ENCODE results near the gene GABRD. TPM values are rescaled to one million over a fixed set of nuclear protein-coding genes. Genes with fewer than 3 reads are reported as not detected.

The GABRD gene
- polyA plus RNA-seq, 6 donors from 2014 or later: not detected

GRCh38 chr1:2076826-2077225 lies 57.7 kb downstream of the GABRD start:
- ATAC-seq (ENCODE audit: low read depth in 2 of 2) (no peak), DNase-seq (no peak)
- Mint-ChIP-seq H3K27me3 (no peaks in the 10 kb centered on the region), H3K9me3 (peaks cover 14 to 42% (median 21%) of the 10 kb centered on the region in 7 donors), H3K27ac (peak overlapping the region in 1 of 6 donors; percentile 82), H3K4me1 (peaks cover 0 to 16% (median 0%) of the 10 kb centered on the region in 3 donors), H3K36me3 (peaks cover 19 to 24% of the 10 kb centered on the region in 2 donors), H3K4me3 (no peak overlapping the region)

DNA sequence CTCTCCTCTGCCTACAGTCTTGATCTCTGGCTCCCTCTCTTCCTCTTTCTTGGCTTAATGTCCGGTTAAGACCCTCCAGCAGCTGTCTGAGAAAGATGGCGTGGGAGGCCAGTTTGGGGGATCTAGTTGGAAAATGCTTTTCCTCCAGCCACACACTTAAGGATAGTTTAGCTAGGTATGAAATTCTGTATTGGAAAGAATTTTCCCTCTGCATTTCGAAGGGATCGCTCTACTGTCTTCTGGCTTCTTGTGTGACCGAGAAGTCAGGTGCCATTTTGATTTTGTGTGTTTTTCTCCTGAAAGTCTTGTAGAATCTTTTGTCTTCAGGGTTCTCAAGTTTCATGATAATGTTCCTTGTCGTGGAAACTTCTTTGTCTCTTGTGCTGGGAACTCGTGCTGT lies 59.0 kb downstream of the GABRD start:
- peaks cover 0 to 16% (median 3%) of the 10 kb centered on the region in 3 donors for H3K4me1 Mint-ChIP-seq
- H3K9me3 Mint-ChIP-seq: peaks cover 14 to 42% (median 21%) of the 10 kb centered on the region in 7 donors
- DNase-seq (no peak), ATAC-seq (ENCODE audit: low read depth in 2 of 2) (no peak)
- no peak overlapping the region for H3K27ac Mint-ChIP-seq
- no peak overlapping the region for H3K4me3 Mint-ChIP-seq
- no peaks in the 10 kb centered on the region for H3K27me3 Mint-ChIP-seq
- peaks cover 19 to 24% of the 10 kb centered on the region in 2 donors for H3K36me3 Mint-ChIP-seq

DNA sequence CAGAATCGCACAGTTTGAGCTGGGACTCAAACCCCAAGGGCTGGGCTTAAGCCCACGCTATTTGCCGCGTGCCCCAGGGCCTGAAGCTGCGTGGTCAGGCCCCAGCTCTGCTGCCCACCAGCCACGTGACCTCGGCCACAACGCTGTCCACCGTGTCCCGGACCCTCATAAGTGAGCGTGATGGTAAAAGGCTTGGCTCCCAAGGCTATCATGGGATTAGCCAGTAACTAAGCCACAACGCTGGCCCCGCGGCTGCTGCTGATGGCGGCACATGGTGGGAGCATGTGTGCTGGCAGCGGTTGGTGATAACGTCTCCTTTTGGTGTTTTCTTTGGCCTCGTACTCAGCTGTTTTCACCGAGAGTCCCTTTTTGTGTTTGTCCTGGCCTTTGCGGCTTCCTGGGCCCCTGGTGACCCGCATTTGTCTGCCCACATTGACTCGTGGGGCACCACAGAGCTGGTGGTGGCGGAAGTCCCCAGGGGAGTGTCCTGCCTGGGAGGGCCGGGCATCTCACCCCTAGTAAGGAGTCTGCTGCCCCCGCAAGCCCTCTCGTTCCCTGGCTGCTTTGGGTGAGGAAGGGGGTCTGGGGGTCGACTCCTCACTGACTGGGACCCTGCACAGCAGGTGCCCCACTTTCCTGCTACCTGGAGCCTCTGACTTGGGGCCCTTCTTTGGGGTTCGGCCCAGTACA lies 60.4 kb downstream of the GABRD start:
- Mint-ChIP-seq H3K27ac (no peak overlapping the region), H3K9me3 (peaks cover 14 to 42% (median 21%) of the 10 kb centered on the region in 7 donors), H3K4me1 (peaks cover 0 to 6% (median 3%) of the 10 kb centered on the region in 3 donors), H3K4me3 (no peak overlapping the region), H3K27me3 (no peaks in the 10 kb centered on the region), H3K36me3 (peaks cover 19 to 24% of the 10 kb centered on the region in 2 donors)
- no peak for DNase-seq
- no peak for ATAC-seq (ENCODE audit: low read depth in 2 of 2)

DNA sequence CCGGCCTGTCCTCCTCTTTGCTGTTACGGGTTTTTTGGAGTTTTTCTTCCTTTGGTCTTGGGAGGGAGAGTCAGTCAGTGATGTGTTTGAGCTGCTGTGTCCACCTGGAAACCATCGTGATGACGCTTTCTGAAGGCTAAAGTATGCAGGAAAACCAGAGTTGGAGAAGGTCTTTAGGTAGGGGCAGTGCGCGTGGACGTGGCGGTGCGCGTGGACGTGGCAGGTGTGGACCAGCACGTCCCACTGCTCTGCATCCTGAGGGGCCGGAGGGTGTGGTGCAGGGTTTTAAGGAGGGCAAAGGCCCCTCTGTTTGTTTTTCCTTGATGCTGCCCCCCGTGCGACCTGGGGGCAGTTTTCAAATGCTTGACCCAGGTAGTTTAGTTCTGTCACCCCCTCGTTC lies 61.0 kb downstream of the GABRD start:
- Mint-ChIP-seq H3K36me3 (peaks cover 19 to 24% of the 10 kb centered on the region in 2 donors), H3K27me3 (no peaks in the 10 kb centered on the region)

More for the DNA sequence above, 61.0 kb downstream of the GABRD start:
- Mint-ChIP-seq H3K27ac (no peak overlapping the region), H3K4me1 (peaks cover 0 to 4% (median 3%) of the 10 kb centered on the region in 3 donors), H3K4me3 (no peak overlapping the region), H3K9me3 (peaks cover 14 to 40% (median 21%) of the 10 kb centered on the region in 7 donors)
- ATAC-seq (ENCODE audit: low read depth in 2 of 2): no peak
- DNase-seq: no peak

Other genes starting within 250 kb of the GABRD start
- gene NADK, start 240.9 kb upstream of the GABRD start, polyA plus RNA-seq (ENCODE audit: low read depth in 6 of 6): 10 to 100 TPM; 38.4 to 56.6 (median 44.5) TPM
- gene GNB1, start 128.3 kb upstream of the GABRD start, polyA plus RNA-seq (ENCODE audit: low read depth in 6 of 6): 100 to 1,000 TPM in 3 of 6 donors, 10 to 100 TPM in 3; 57.9 to 131 (median 92.3) TPM
- gene CALML6, start 104.1 kb upstream of the GABRD start, polyA plus RNA-seq (ENCODE audit: low read depth in 6 of 6): not detected
- under 1 TPM in 2 of 6 donors, not detected in 4; 0.28 to 0.31 TPM for gene TMEM52, start 100.1 kb upstream of the GABRD start, polyA plus RNA-seq (ENCODE audit: low read depth in 6 of 6)
- not detected for gene CFAP74, start 15.6 kb upstream of the GABRD start, polyA plus RNA-seq (ENCODE audit: low read depth in 6 of 6)
- 10 to 100 TPM in 2 of 6 donors, 1 to 10 TPM in 4; 5.7 to 12.4 (median 9.3) TPM for gene PRKCZ, start 31.1 kb downstream of the GABRD start, polyA plus RNA-seq (ENCODE audit: low read depth in 6 of 6)
- 10 to 100 TPM; 67.1 to 90.7 (median 77.7) TPM for gene FAAP20, start 175.4 kb downstream of the GABRD start, polyA plus RNA-seq (ENCODE audit: low read depth in 6 of 6)
- 1 to 10 TPM in 1 of 6 donors, under 1 TPM in 4, not detected in 1; 0.26 to 1.3 (median 0.52) TPM for gene SKI, start 209.0 kb downstream of the GABRD start, polyA plus RNA-seq (ENCODE audit: low read depth in 6 of 6)